Spleen (tissue), 13 donors: ENCODE results near the gene RRP12. TPM values are rescaled to one million over a fixed set of nuclear protein-coding genes. Genes with fewer than 3 reads are reported as not detected.
A peak's percentile ranks its signal among the peaks of the same experiment; 100 is the strongest.

ENCODE experiments used
- DNase-seq: peaks from one replicate; pipeline ENCODE4 v3.0.0-alpha.2; 2020
- H3K27ac ChIP-seq, 8 donors: fragments of 200-600 bp; sonication (generic) in 7 of 8; 1 replicate in 4 of 8; 2 replicates in 4 of 8; pipeline versions ENCODE4 v1.5.0 to v1.8.0; 2016 to 2021; ENCODE audit warnings: inconsistent platforms in 4 of 8, mild to moderate bottlenecking in 4 of 8, moderate library complexity in 1 of 8
- H3K27me3 ChIP-seq, 7 donors: fragments of 200-600 bp; sonication (generic) in 6 of 7; replicated peaks in 1 of 7; 1 replicate in 4 of 7; 2 replicates in 3 of 7; pipeline versions ENCODE4 v1.5.0 to v1.8.0; 2016 to 2021; ENCODE audit warnings: inconsistent platforms in 3 of 7, mild to moderate bottlenecking in 1 of 7
- H3K36me3 ChIP-seq, 6 donors: fragments of 200-600 bp; sonication (generic) in 5 of 6; 1 replicate in 4 of 6; 2 replicates in 2 of 6; pipeline versions ENCODE4 v1.5.0 to v1.8.0; 2016 to 2021; ENCODE audit warnings: inconsistent platforms in 2 of 6
- H3K4me1 ChIP-seq, 6 donors: fragments of 200-600 bp; sonication (generic) in 5 of 6; 1 replicate in 3 of 6; 2 replicates in 3 of 6; pipeline versions ENCODE4 v1.5.0 to v1.8.0; 2016 to 2021; ENCODE audit warnings: inconsistent platforms in 3 of 6
- H3K4me3 ChIP-seq, 8 donors: fragments of 200-600 bp; sonication (generic) in 7 of 8; 1 replicate in 4 of 8; 2 replicates in 4 of 8; pipeline versions ENCODE4 v1.5.0 to v1.8.0; 2016 to 2021; ENCODE audit warnings: inconsistent platforms in 4 of 8, mild to moderate bottlenecking in 4 of 8, moderate library complexity in 2 of 8
- H3K9me3 ChIP-seq, 8 donors: fragments of 200-600 bp; sonication (generic) in 7 of 8; 1 replicate in 4 of 8; 2 replicates in 4 of 8; pipeline versions ENCODE4 v1.5.0 to v1.8.0; 2016 to 2021; ENCODE audit warnings: inconsistent platforms in 4 of 8
- CTCF ChIP-seq, 11 experiments: fragments of 200-600 bp in 7 of 11; fragments of 450-650 bp in 4 of 11; sonication (generic) in 4 of 11; IDR thresholded peaks in 8 of 11; conservative IDR thresholded peaks in 3 of 11; 1 replicate in 7 of 11; 2 replicates in 4 of 11; pipeline versions ENCODE4 v1.4.0 to v1.8.0; 2016 to 2021; ENCODE audit warnings: antibody characterized with exemption in 11 of 11, inconsistent platforms in 4 of 11, mild to moderate bottlenecking in 1 of 11
- POLR2A ChIP-seq, 3 donors: fragments of 450-650 bp; IDR thresholded peaks; one replicate each; pipeline ENCODE4 v1.5.1; 2017; ENCODE audit warnings: antibody characterized with exemption in 3 of 3, mild to moderate bottlenecking in 1 of 3
- POLR2AphosphoS5 ChIP-seq, 3 donors: sonication (generic); formaldehyde crosslinking; IDR thresholded peaks; one replicate each; pipeline ENCODE4 v1.5.1; 2017; ENCODE audit warnings: antibody characterized with exemption in 3 of 3
- WGBS, 5 donors: extraction: QIAGEN DNeasy Blood & Tissue Kit in 3 of 5; methylation state at CpG; one replicate each; pipeline versions ENCODE4 v1.1.5 to v1.1.7; 2013 to 2018; 5-methylcytosine and 5-hydroxymethylcytosine counted together
- intact Hi-C: fragments of 100-400 bp; cut with DNase I; formaldehyde crosslinking; loops from one replicate; pipeline ENCODE4 v1.15.0; 2023; ENCODE audit warnings: low total_unique reads
- long read RNA-seq, 2 donors: transcript quantifications; one replicate each; lab custom pipeline, GENCODE V29; 2026
- polyA plus RNA-seq, 3 donors: library from polyadenylated mRNA; stranded (reverse); fragments of 200-250 nt; gene quantifications; one replicate each; pipeline ENCODE4 v1.2.1, GENCODE V29; 2013
- total RNA-seq, 7 donors: library from RNA; depleted of rRNA in 3 of 7; stranded (reverse); fragments of >200 nt in 3 of 7; fragmentation: NEBNext Ultra II Directional in 4 of 7; extraction: Animal tissue kit (Norgen Biotek cat#: 25700) in 4 of 7; gene quantifications; one replicate each; pipeline versions ENCODE4 v1.1.0 to v1.2.1, GENCODE V29; 2016 to 2021
- donor health status: healthy with polysubstance abuse.
- donor health status: DM: no; HTN: no; CAD: no; lungs with moderate emphysema.
- donor health status: DM: no; HTN: no; CAD: no.
- donor health status: Bipolar disorder and iron deficiency.
- donor health status: healthy.
- donor health status: DM: no; HTN: no; CAD: no.
- donor health status: DM: yes; HTN: yes; CAD: no.

RRP12 gene
- total RNA-seq (10 to 100 TPM; 13.4 to 51.4 (median 24.6) TPM), polyA plus RNA-seq (10 to 100 TPM; 12.3 to 30.3 (median 25.1) TPM)
- long read RNA-seq, donor 1, partial matches to known transcripts = 156 of 156 reads
- long read RNA-seq, donor 1, other reads (novel, unspliced or antisense) = 0 of 156 reads
- long read RNA-seq, donor 2 = 0 reads

DNA sequence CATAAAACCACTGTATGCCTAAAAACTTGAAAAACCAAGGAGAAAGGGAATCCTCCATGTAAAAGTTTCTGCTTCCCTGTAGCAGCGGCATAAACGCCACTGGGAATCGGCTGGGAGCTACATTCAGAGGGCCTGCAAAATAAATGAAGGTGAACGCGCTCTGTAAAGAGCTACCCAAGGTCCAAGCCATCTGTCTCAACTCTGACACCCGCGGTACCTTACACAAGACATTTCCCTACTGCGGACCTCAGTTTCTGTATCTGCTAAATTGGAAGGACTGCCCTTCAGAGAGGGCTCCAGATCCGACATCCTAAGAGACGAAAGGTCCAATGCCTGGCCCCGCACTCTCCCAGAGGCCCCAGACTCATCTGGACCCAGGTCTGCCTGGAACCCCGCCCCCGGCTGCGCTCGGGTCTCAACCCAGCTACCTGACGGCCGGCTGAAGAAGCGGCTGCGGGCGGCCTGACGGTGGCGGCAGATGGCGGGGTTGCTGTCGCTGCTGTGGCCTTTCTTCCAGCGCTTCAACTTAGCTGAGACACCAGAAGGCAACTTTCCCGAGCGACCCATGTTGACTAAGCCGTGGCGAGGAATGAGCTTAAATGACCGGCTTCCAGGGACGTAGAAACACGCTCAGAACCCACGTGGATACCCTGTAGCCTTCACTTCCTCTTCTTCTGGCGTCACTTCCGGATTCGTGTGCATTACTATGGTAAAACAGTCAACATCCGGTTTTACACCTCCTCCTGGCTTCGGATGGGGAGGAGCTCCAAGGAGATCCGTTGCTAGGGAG lies at the start of gene RRP12:
Gene RRP12, minus strand, starts transcription at position 676 of the 790 bp plus-strand sequence. Its CDS starts 109 bp downstream, at position 567.
- H3K36me3 ChIP-seq = peaks cover 0 to 29% (median 15%) of the 10 kb centered on the region in 6 donors

GRCh38 chr10:97450828-97451227 lies 49.7 kb upstream of the RRP12 start:
- intact Hi-C loops = no loop called here
- H3K36me3 ChIP-seq = peaks cover 0 to 54% (median 28%) of the 10 kb centered on the region in 6 donors
- H3K27ac ChIP-seq = no peak overlapping the region
- TF ChIP-seq POLR2AphosphoS5 (IDR thresholded peaks at IDR 0.05) = no peak
- TF ChIP-seq POLR2A (IDR thresholded peaks at IDR 0.05) = no peak
- no peak for TF ChIP-seq CTCF (IDR thresholded peaks at IDR 0.05 in 8 of 11, conservative IDR thresholded peaks at IDR 0.05 in 3 of 11)
- no peak for DNase-seq
- WGBS, 5 donors = 68 to 79% (median 74%) methylated on average over 2 of the region's 2 CpGs
- no peaks in the 10 kb centered on the region for H3K27me3 ChIP-seq
- peaks cover 12 to 50% (median 27%) of the 10 kb centered on the region in 6 donors for H3K4me1 ChIP-seq
- no peak overlapping the region for H3K4me3 ChIP-seq
- no peaks in the 10 kb centered on the region for H3K9me3 ChIP-seq

More for the DNA sequence above, at the start of gene RRP12:
- Histone ChIP-seq H3K4me3 (peak within 1 kb of the TSS; percentile 67 to 99 (median 96)), H3K27ac (peak within 1 kb of the TSS; percentile 75 to 92 (median 88)), H3K9me3 (no peaks in the 10 kb centered on the region), H3K27me3 (no peaks in the 10 kb centered on the region), H3K4me1 (peaks cover 3 to 49% (median 21%) of the 10 kb centered on the region in 6 donors)
- intact Hi-C loops = no loop called here
- TF ChIP-seq POLR2A (IDR thresholded peaks at IDR 0.05) (peak in 1 of 3 donors; percentile 58), POLR2AphosphoS5 (IDR thresholded peaks at IDR 0.05) (peak; percentile 69 to 89 (median 83)), CTCF (IDR thresholded peaks at IDR 0.05 in 8 of 11, conservative IDR thresholded peaks at IDR 0.05 in 3 of 11) (peak in 2 of 11 experiments; percentile 15 to 25)
- peak; percentile 91 for DNase-seq
- WGBS, 5 donors = 0 to 1% (median 1%) methylated on average over 21 to 39 of the region's 39 CpGs

DNA sequence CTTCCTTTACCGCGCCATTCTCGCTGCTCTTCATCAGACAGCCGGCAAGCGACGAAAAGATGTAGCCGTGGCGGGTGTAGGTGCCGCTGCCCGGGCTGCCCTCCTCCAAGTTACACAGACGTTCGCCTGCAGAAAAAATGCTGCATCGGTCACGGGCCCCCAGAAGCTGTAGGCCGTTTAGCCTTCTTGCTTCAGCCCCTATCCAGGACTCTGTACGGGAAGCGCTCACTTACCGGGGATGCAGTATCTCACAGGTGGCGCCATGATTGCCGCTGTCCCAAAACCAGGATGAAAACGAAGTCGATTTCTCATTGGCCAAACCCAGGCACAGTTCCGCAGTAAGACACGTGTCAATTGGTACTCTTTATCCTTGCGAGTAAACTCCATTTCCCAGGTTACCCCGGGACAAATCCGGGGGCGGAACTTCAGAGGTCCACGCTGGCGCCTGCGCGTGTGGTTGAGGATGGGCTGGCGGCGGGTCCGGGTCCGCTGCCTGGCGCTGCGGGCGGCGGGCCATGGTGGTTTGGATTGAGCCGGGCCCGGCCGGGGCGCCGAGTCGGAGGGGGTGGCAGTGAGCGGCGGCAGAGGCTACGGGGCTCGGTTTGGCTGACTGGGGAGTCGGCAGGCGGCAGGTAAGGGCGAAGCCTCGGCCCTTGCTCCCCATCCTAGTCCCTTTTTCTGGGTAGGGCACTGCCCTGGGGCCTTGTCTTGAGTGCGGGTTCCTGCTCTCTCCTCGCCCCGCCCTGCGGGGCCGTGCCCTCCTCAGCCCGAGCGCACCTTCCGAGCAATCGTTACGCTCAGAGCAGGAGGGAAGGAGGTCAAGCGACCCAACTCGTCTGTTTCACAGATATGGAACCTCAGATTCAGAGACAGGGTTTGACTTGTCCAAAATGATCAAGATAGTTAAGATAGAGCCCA lies 44.8 kb upstream of the RRP12 start, which contains the start of the genes EXOSC1 and ZDHHC16:
Gene EXOSC1, minus strand, starts transcription at position 285 of the 918 bp plus-strand sequence. Its CDS starts 21 bp downstream, at position 264.
Gene ZDHHC16, plus strand, starts transcription at position 454 of the 918 bp plus-strand sequence. CDS start 5,501 bp downstream, outside the sequence.
- H3K9me3 ChIP-seq = no peaks in the 10 kb centered on the region
- intact Hi-C loops = no loop called here
- H3K4me3 ChIP-seq = peak within 1 kb of the TSS; percentile 49 to 100 (median 96)
- 0 to 1% (median 0%) methylated on average over 40 to 66 of the region's 66 CpGs for WGBS, 5 donors
- peaks cover 20 to 78% (median 42%) of the 10 kb centered on the region in 6 donors for H3K4me1 ChIP-seq
- DNase-seq = peak; percentile 97
- peak within 1 kb of the TSS; percentile 4 to 88 (median 80) for H3K27ac ChIP-seq
- H3K27me3 ChIP-seq = no peaks in the 10 kb centered on the region
- H3K36me3 ChIP-seq = peaks cover 0 to 37% (median 15%) of the 10 kb centered on the region in 6 donors
- TF ChIP-seq POLR2A (IDR thresholded peaks at IDR 0.05) = peak in 1 of 3 donors; percentile 52
- peak; percentile 94 for TF ChIP-seq POLR2AphosphoS5 (IDR thresholded peaks at IDR 0.05)
- peak in 4 of 11 experiments; percentile 21 to 34 (median 27) for TF ChIP-seq CTCF (IDR thresholded peaks at IDR 0.05 in 8 of 11, conservative IDR thresholded peaks at IDR 0.05 in 3 of 11)
